ENCODE measurements around the gene KCNK2.

KCNK2 gene

DNA sequence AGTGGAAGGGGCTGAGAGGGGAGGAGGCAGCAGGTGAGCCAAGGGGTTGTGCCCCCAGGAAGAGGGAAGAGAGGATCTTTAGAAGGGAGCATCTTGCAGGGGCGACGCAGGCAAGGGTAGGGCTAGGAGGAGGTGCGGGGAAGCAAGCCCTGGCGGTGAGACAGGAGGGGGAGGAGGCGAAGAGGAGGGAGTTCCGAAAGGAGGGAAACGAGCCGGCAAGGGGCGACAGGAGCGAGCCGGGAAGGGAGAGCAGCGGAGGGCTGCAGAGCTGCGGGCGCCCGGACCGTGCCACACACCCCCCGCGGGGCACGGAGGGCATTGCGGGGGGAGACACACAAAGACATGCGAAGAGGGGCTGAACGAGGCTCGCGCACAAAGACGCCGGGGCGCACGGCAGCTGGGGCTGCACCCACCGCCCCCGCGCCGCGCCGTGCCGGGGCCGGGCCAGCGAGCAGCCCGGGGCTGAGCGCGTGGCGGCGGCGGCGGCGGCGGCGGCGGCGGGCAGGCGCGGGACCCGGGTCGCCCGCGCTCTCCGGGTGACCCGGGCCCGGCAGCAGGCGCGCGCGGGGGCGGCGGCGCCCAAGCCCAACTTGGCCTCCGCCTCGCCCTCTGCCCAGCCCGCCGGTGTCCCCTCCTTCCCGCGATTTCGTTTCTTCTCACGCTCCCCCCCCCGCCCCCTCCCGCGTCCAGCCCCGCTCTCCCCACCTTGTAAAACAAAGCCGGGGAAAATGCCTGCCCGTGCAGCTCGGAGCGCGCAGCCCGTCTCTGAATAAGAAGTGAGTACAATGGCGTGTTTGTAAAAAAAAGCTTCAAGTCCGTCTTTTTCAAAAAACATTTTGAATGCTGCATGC lies at the start of gene KCNK2:
Gene KCNK2 (plus strand): TSS at position 206 of the 851 bp plus-strand sequence. CDS start 649 bp downstream, outside the sequence.
- peak; percentile 10 for DNase-seq (ENCODE audit: low spot score)

GRCh38 chr1:215032911-215033526 lies 49.5 kb upstream of the KCNK2 start:
- DNase-seq (ENCODE audit: low spot score) = no peak

- DNase-seq (ENCODE audit: low spot score) = no peak
Measured at GRCh38 chr1:215040190-215040589, 42.3 kb upstream of the KCNK2 start.

DNA sequence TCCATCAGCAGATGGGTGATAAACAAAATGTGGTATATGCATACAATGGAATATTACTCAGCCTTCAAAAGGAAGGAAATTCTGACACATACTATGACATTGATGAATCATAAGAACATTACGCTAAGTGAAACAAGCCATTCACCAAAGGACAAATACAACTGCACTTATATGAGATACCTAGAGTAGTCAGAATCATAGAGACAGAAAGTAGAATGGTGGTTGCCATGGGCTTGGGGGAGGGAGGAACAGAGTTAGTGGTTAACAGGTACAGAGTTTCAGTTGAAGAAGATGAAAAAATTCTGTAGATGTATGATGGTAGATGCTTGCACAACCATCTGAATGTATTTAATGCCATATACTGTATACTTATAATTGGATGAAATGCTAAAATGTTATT lies 39.1 kb upstream of the KCNK2 start:
- no peak for DNase-seq (ENCODE audit: low spot score)

- no peak for DNase-seq (ENCODE audit: low spot score)
Measured at GRCh38 chr1:215044151-215044550, 38.4 kb upstream of the KCNK2 start.

DNA sequence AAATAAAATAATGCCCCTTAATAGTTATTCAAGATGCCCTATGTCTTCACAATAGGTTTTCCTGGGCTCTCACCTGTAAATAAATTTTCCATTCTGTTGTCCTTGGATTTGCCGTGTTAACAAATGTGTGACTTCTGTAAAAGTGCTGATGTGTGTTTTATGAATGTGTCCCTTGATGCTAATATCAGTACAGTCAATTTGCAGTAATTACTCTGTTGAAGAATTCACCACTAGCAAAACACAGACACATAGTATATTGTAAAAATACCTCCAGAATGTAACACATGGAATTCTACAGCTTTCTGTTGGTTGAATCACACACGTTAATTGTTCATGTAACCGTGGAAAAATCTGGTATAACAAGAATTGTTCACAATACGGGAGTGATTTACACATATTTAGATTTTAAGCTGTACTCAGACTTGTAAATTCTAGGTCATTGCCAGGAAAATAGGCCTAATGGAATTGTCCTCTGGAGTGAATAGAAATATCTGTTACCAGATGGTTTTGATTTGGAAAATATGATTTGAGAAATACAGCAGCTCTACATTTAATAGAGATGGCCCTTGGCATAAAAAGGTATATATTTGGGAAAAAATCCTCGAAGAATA lies 36.7 kb upstream of the KCNK2 start:
- no peak for DNase-seq (ENCODE audit: low spot score)

- DNase-seq (ENCODE audit: low spot score) = no peak
Measured at GRCh38 chr1:215052256-215053015, 30.1 kb upstream of the KCNK2 start.

GRCh38 chr1:215054266-215054665 lies 28.3 kb upstream of the KCNK2 start:
- no peak for DNase-seq (ENCODE audit: low spot score)

DNA sequence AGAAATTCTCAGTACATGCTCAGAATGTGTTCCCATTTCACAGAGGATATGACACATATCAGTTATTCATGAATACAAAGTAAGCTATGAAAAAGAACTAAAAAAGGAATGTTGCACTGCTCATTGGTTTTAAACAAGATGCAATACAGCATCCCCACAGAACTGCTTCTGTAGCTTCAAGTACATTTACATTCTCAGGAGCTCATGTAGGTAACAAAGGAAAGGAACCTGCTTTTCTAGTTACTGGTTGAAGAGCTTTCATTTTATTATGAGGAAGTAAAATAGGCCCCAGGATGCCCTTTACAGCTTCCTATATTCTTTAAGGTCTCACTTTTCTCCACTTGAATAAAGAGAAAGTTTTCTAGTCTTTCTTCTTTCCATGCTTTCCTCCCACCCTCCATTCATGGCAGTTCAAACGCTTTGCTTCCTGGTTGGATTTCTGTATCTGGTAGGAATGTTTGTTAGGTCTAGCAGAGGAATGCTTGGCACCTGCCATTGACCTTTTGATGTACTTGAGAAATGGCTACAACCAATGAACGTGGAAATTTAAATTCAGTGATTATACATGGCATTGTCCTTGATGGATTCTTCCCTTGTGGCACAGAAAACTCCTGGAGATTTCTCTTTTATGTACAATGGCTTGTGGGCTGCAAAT lies 27.1 kb upstream of the KCNK2 start:
- DNase-seq (ENCODE audit: low spot score) = no peak

DNA sequence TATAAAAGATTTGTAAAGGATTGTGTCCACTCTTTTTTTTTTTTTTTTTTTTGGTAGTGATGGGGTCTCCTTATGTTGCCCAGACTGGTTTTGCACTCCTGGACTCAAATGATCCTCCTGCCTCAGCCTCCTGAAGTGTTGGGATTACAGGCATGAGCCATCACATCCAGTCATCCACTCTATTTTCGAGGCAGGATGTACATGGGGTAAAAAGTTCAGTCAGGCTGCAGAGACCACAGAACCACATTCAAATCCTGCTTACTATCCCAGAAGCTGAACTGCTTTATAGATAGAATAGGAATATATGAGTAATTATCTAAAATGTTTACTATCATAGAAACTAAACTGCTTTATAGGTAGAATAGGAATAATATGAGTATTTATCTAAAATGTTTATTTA lies 26.0 kb upstream of the KCNK2 start:
- no peak for DNase-seq (ENCODE audit: low spot score)

DNA sequence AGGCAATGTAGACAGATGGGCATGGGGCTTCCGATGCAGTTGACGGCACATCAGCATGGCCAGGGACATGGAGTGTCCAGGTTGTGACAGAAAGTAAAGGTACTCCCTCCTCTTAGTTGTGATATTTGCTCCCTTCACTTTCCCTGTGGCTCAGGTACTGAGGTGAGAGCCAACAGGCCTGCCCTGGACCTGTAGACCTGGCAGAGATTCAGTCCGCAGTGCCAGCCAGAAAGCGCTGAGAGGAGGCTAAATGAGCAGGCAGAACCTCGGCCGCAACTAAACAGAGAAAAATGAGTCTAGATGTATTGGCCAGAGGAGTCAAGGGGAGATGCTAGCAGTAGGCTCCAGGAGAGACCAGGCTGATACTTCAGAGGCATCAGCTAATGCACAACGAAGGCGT lies 22.6 kb upstream of the KCNK2 start:
- DNase-seq (ENCODE audit: low spot score) = no peak

- no peak for DNase-seq (ENCODE audit: low spot score)
Measured at GRCh38 chr1:215064327-215064726, 18.2 kb upstream of the KCNK2 start.

- DNase-seq (ENCODE audit: low spot score) = no peak
Measured at GRCh38 chr1:215071078-215071477, 11.5 kb upstream of the KCNK2 start.

DNA sequence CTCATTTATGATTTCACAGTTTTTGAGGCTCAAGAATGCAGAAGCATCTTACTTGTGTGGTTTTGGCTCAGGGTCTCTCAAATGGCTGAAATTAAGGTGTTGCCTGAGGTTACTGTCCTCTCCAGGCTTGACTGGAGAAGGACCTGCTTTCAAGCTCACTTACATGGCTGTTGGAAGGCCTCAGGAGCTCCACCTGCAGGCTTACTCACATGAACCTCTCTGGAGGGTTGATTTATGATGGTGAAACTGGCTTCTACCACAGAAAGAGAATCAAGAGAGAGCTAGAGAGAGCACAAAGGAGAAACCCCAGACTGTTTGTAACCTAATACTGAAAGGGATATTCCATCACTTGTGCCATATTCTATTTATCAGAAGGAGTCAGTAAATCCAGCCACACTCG lies 6.2 kb upstream of the KCNK2 start:
- DNase-seq (ENCODE audit: low spot score) = peak; percentile 23

- DNase-seq (ENCODE audit: low spot score) = no peak
Measured at GRCh38 chr1:215079456-215079855, 3.1 kb upstream of the KCNK2 start.

DNA sequence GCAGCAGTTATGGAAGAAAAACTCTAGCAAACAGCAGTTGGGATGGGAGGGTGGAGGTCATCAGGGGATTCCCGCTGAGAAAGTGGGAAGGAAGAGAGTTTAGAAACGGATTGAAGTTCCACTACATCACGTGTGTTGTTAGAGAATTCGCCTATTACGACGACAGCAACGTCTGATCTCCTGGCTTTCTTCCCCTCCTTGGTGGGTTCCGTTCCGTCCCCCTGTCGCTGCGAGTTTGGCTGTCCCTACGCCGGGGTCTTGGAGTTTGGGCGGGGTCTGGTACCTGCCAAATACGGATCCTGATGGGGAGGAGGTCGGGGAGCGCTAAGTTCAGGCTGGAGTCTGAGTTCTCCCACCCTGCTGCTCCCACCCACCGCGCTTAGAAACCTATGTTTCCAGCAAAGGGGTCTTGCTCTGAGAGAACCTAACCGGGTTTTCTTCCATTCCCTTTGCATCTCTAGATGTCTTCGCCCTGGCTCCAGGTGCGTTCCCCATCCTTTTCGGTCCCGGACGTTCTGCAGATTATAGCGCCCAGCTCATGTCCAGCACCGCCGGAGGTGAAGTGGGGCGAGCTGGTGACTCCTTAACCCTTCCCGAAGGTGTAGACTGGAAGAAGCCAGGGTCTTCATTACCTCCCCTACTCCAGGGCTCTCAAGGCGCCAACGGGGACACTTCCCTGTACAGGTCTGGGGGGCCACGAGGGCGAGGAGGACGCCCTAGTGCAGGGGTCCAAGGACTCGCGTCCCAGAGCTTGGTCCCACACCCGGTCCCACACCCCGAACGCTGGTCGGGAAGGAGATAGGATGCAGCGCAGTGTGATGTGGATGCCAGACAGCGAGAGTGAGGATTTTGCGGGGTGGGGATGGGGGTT lies 641 bp upstream of the KCNK2 start:
- no peak for DNase-seq (ENCODE audit: low spot score)

- peak; percentile 10 for DNase-seq (ENCODE audit: low spot score)
Measured at GRCh38 chr1:215083383-215083961, 935 bp downstream of the KCNK2 start.

GRCh38 chr1:215084621-215085020 lies 2.1 kb downstream of the KCNK2 start:
- no peak for DNase-seq (ENCODE audit: low spot score)

DNA sequence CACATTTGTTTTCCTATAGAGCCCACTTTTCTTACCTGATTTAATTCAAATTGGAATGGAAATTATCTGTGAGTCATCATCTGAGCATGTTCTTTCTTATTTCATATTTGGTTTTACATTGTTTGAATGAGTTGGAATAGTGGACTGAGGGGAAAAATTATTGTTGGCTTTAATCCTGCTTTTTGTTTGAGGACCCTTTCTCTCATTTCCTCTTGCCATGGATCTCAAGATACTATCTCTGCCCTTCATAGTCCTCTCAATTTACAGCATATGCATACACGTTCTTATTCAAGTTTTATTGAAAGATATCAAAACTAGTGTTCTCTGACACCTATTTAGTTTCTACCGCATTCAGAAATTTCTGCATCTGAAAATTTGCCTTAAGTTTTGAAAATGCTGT lies 5.1 kb downstream of the KCNK2 start:
- no peak for DNase-seq (ENCODE audit: low spot score)

DNA sequence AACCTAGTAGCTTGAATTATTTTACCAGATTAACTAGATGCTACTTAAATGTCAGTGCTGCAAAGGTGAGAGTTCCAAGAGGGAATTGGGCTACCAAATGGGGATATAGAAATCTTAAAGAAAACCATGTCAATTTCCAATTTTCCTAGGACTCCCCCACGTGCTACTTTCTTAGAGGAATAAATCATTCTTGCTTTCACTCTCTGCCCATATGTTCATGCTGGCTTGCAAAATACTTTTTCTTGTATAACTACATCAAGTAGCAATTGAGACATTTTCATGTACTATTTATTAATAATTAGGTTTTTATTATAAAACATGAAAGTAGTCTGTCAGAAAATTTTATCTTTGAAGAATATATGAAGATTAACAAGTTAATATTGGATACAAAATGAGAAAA lies 11.8 kb downstream of the KCNK2 start:
- no peak for DNase-seq (ENCODE audit: low spot score)

DNA sequence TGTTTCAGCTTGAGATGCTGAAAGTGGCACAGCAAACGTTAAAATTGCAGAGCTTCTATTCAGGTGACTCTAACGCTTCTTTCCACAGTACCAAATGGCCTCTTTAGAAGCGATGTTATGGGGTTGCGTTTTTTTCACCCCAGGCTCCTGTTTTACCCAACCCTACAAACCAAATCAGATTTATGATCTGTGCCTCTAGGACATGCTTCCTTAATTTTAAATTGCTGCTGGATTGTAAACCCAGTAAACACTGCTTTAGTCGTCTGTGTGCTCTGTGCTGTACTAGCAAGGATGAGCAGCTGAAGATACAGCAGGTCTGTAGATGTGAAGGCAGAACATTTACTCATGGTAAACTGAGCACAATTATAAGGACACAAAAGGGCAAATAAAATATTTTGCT lies 13.0 kb downstream of the KCNK2 start:
- no peak for DNase-seq (ENCODE audit: low spot score)
